Loucy (cell line): Measurements from ENCODE around the gene NBAS.

Experiments
- H2AFZ ChIP-seq: fragments of 200-600 bp; sonication (generic); 2 replicates; pipeline ENCODE4 v1.6.0; 2016; ENCODE audit warnings: antibody characterized with exemption, mild to moderate bottlenecking, low read length, moderate library complexity
- H3F3A ChIP-seq: fragments of 200-600 bp; 2 replicates; pipeline ENCODE4 v1.6.0; 2016; ENCODE audit warnings: antibody characterized with exemption, low read depth, mild to moderate bottlenecking
- H3K27me3 ChIP-seq: fragments of 200-600 bp; sonication (generic); 2 replicates; pipeline ENCODE4 v1.6.1; 2014; ENCODE audit warnings: low read length, mild to moderate bottlenecking; ENCODE audit not compliant: insufficient read depth, poor library complexity, severe bottlenecking
- H3K36me3 ChIP-seq: fragments of 200-600 bp; sonication (generic); 2 replicates; pipeline ENCODE4 v1.6.1; 2016; ENCODE audit warnings: low read length; ENCODE audit not compliant: insufficient read depth
- H3K4me1 ChIP-seq: fragments of 200-600 bp; sonication (generic); 2 replicates; pipeline ENCODE4 v1.5.1; 2014; ENCODE audit warnings: low read length, mild to moderate bottlenecking; ENCODE audit not compliant: insufficient read depth, poor library complexity, severe bottlenecking
- H3K4me2 ChIP-seq: fragments of 200-600 bp; sonication (generic); 2 replicates; pipeline ENCODE4 v1.6.0; 2014; ENCODE audit warnings: antibody characterized with exemption, low read length, low read depth, mild to moderate bottlenecking; ENCODE audit not compliant: poor library complexity, severe bottlenecking
- H3K4me3 ChIP-seq: fragments of 200-600 bp; sonication (generic); 2 replicates; pipeline ENCODE4 v1.5.1; 2014; ENCODE audit warnings: low read length, mild to moderate bottlenecking, mixed read lengths; ENCODE audit not compliant: poor library complexity, severe bottlenecking
- H3K79me2 ChIP-seq: fragments of 200-600 bp; sonication (generic); 2 replicates; pipeline ENCODE4 v1.6.1; 2014; ENCODE audit warnings: low read length; ENCODE audit not compliant: insufficient read depth
- H3K9ac ChIP-seq: fragments of 200-600 bp; sonication (generic); 2 replicates; pipeline ENCODE4 v1.6.0; 2014; ENCODE audit warnings: mild to moderate bottlenecking, low read depth, low read length, moderate library complexity; ENCODE audit not compliant: poor library complexity, severe bottlenecking
- H3K9me2 ChIP-seq: fragments of 200-600 bp; sonication (generic); replicated peaks from 2 replicates; pipeline ENCODE4 v1.6.1; 2016; ENCODE audit warnings: low read depth, low read length, mixed read lengths
- H3K9me3 ChIP-seq: fragments of 200-600 bp; sonication (generic); 2 replicates; pipeline ENCODE4 v1.6.1; 2014; ENCODE audit warnings: mild to moderate bottlenecking, antibody characterized with exemption, low read length, low read depth; ENCODE audit not compliant: insufficient read depth
- H4K20me1 ChIP-seq: fragments of 200-600 bp; sonication (generic); 2 replicates; pipeline ENCODE4 v1.6.0; 2014; ENCODE audit warnings: antibody characterized with exemption, low read length, mild to moderate bottlenecking; ENCODE audit not compliant: insufficient read depth, poor library complexity, severe bottlenecking
- EZH2phosphoT487 ChIP-seq: fragments of 200-600 bp; IDR thresholded peaks from 2 replicates; pipeline ENCODE4 v1.6.1; 2018; ENCODE audit warnings: antibody characterized with exemption, mild to moderate bottlenecking, moderate library complexity, borderline replicate concordance
- TF ChIP-seq, protein P1 (sequence below): fragments of 200-600 bp; sonication (generic); conservative IDR thresholded peaks from 2 replicates; pipeline ENCODE4 v1.5.1; 2014; ENCODE audit warnings: mild to moderate bottlenecking, antibody characterized with exemption, low read length

Gene NBAS

DNA sequence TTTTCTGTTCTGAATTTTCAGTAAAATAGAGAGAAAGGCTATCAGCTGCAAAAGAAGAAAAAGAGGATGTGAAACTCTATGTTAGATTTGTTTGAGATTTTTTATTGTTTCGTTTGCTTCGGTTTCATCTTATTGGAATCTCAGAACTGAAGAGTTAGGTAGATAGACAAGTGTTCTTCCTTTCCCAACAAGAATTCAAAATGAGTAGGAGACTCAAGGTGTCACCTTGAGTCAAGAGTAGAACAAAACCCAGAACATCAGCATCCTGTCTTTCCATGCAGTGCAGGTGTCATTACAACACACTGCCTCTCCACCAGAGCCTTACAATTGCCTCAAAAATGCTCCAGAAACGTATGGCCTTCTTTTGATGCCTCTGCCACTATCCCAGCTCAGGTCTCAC lies 21.1 kb downstream of the NBAS start:
- H3K79me2 ChIP-seq = peaks cover 38% of the 10 kb centered on the region
- no peaks in the 10 kb centered on the region for H3K4me1 ChIP-seq
- H2AFZ ChIP-seq = no peak overlapping the region

DNA sequence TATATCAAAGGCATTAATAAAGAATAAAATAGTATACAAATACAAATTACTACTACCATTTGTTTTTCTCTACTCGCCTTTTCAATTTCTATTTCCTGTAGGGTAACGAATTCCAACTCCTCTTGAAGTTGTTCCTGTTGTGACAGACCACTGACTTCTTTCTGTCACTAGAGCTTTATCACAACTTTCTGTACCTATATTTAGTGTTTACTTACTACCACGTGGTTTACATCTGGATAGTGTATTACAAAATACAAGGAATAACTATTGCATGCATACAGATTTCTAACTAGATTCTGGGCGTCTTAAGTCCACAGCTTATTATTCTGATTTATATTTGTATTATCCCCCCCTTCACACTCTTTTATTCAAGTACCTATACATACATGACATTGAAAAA lies 22.3 kb downstream of the NBAS start:
- Histone ChIP-seq H2AFZ (no peak overlapping the region), H3K9me2 (no peaks in the 10 kb centered on the region), H4K20me1 (peaks cover 3% of the 10 kb centered on the region), H3K27me3 (no peaks in the 10 kb centered on the region), H3K4me3 (no peak overlapping the region), H3K9me3 (no peaks in the 10 kb centered on the region), H3K36me3 (peaks cover 58% of the 10 kb centered on the region; the same call in 1 of the 2 replicates), H3K4me1 (no peaks in the 10 kb centered on the region), H3K4me2 (no peak overlapping the region), H3K79me2 (peaks cover 26% of the 10 kb centered on the region), H3F3A (no peaks in the 10 kb centered on the region), H3K9ac (no peak overlapping the region)
- no peak for TF ChIP-seq EZH2phosphoT487

More for the DNA sequence above, 21.1 kb downstream of the NBAS start:
- no peak overlapping the region for H3K4me2 ChIP-seq
- H4K20me1 ChIP-seq = peaks cover 6% of the 10 kb centered on the region
- H3K9me2 ChIP-seq = no peaks in the 10 kb centered on the region
- H3K9me3 ChIP-seq = no peaks in the 10 kb centered on the region
- no peaks in the 10 kb centered on the region for H3F3A ChIP-seq
- H3K9ac ChIP-seq = no peak overlapping the region
- H3K4me3 ChIP-seq = no peak overlapping the region
- H3K27me3 ChIP-seq = no peaks in the 10 kb centered on the region
- H3K36me3 ChIP-seq = peaks cover 50% of the 10 kb centered on the region; the same call in 1 of the 2 replicates
- TF ChIP-seq, protein P1, sequence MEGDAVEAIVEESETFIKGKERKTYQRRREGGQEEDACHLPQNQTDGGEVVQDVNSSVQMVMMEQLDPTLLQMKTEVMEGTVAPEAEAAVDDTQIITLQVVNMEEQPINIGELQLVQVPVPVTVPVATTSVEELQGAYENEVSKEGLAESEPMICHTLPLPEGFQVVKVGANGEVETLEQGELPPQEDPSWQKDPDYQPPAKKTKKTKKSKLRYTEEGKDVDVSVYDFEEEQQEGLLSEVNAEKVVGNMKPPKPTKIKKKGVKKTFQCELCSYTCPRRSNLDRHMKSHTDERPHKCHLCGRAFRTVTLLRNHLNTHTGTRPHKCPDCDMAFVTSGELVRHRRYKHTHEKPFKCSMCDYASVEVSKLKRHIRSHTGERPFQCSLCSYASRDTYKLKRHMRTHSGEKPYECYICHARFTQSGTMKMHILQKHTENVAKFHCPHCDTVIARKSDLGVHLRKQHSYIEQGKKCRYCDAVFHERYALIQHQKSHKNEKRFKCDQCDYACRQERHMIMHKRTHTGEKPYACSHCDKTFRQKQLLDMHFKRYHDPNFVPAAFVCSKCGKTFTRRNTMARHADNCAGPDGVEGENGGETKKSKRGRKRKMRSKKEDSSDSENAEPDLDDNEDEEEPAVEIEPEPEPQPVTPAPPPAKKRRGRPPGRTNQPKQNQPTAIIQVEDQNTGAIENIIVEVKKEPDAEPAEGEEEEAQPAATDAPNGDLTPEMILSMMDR = no peak
- no peak for TF ChIP-seq EZH2phosphoT487

DNA sequence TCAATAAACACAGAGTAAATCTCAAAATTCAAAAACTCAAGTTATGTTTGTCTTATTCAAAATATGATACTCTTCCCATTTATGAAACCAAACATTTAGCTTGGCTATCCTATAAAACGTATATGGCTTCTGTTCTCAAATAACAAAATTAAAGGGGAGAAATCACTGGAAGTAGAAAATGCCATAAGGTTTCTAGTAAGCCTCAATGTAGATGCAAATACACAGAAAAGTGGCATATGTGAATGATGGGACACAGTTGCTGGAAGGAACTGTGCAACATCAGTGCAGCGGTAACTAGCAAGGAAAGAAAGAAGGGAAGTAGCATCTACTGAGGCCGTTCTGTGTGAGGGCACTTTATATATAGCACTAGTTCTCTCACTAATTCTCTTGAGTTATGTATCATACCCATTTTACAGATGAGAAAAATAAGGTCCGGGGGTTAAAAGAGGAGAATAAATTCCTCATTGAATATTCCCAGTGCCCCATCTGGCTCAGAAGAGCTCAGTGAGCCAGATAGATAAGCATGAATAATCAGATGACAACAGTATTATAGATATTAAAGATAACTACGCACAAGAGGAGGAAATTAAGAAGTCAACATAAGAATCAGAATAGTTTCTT lies 27.2 kb downstream of the NBAS start:
- H3K4me2 ChIP-seq = no peak overlapping the region
- H3K4me3 ChIP-seq = no peak overlapping the region
- peaks cover 69% of the 10 kb centered on the region; the same call in 1 of the 2 replicates for H3K36me3 ChIP-seq
- H3K9ac ChIP-seq = no peak overlapping the region
- no peaks in the 10 kb centered on the region for H3K4me1 ChIP-seq
- H3F3A ChIP-seq = no peaks in the 10 kb centered on the region
- H3K9me3 ChIP-seq = no peaks in the 10 kb centered on the region
- H3K79me2 ChIP-seq = peaks cover 13% of the 10 kb centered on the region; the same call in 1 of the 2 replicates
- TF ChIP-seq, protein P1 = no peak
- TF ChIP-seq EZH2phosphoT487 = no peak
- no peaks in the 10 kb centered on the region for H3K27me3 ChIP-seq
- H4K20me1 ChIP-seq = peaks cover 3% of the 10 kb centered on the region
- H3K9me2 ChIP-seq = no peaks in the 10 kb centered on the region
- H2AFZ ChIP-seq = no peak overlapping the region

DNA sequence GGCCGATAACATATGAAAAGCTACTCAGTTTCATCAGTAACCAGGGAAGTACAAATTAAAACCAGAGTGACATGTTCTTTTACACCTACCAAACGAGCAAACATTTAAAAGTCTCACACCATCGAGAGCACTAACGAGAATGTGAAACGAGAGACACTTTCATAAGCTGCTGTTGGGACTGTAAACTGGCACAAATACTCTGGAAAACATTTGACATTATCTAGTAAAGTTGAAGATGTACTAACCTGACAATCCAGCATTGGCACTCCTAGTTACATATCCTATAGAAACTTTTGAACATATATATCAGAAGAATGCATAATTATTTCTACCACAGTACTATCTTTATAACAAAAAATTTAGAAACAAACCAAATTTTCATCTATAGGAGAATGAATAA lies 28.1 kb downstream of the NBAS start:
- no peaks in the 10 kb centered on the region for H3K4me1 ChIP-seq

More for the DNA sequence above, 28.1 kb downstream of the NBAS start:
- no peak for TF ChIP-seq EZH2phosphoT487
- TF ChIP-seq, protein P1 = no peak
- Histone ChIP-seq H3F3A (no peaks in the 10 kb centered on the region), H3K79me2 (peaks cover 10% of the 10 kb centered on the region; the same call in 1 of the 2 replicates), H3K9me2 (no peaks in the 10 kb centered on the region), H3K9ac (no peak overlapping the region), H3K4me3 (no peak overlapping the region), H2AFZ (no peak overlapping the region), H3K27me3 (no peaks in the 10 kb centered on the region), H3K4me2 (no peak overlapping the region), H3K9me3 (no peaks in the 10 kb centered on the region), H3K36me3 (peaks cover 64% of the 10 kb centered on the region; the same call in 1 of the 2 replicates), H4K20me1 (peaks cover 3% of the 10 kb centered on the region)
